GM23248 (cell line): ENCODE results near the gene MSRB3. TPM values are rescaled to one million over a fixed set of nuclear protein-coding genes. Genes with fewer than 3 reads are reported as not detected.
"Not testable (repeated sequence)": the region's sequence is repeated elsewhere in the genome, so short reads cannot be mapped to it uniquely, and the experiment has no call there.

Source experiments
- DNase-seq: peaks from one replicate; pipeline ENCODE4 v3.0.0-alpha.2; 2015
- H2AFZ ChIP-seq: fragments of 200-600 bp; sonication (generic); 2 replicates; pipeline ENCODE4 v1.6.1; 2016; ENCODE audit warnings: antibody characterized with exemption
- H3F3A ChIP-seq: fragments of 200-600 bp; sonication (generic); 2 replicates; pipeline ENCODE4 v1.6.1; 2016; ENCODE audit warnings: mild to moderate bottlenecking, antibody characterized with exemption, mixed run types; ENCODE audit not compliant: insufficient read depth
- H3K27ac ChIP-seq: fragments of 200-600 bp; sonication (generic); 2 replicates; pipeline ENCODE4 v1.5.1; 2016; ENCODE audit warnings: mild to moderate bottlenecking
- H3K27me3 ChIP-seq: fragments of 200-600 bp; sonication (generic); replicated peaks from 2 replicates; pipeline ENCODE4 v1.6.1; 2016; ENCODE audit warnings: mild to moderate bottlenecking; ENCODE audit not compliant: insufficient read depth
- H3K36me3 ChIP-seq: fragments of 200-600 bp; sonication (generic); 2 replicates; pipeline ENCODE4 v1.6.1; 2016; ENCODE audit warnings: low read depth, mild to moderate bottlenecking
- H3K4me1 ChIP-seq: fragments of 200-600 bp; sonication (generic); 2 replicates; pipeline ENCODE4 v1.6.1; 2016; ENCODE audit warnings: mild to moderate bottlenecking; ENCODE audit not compliant: insufficient read depth
- H3K4me2 ChIP-seq: fragments of 200-600 bp; sonication (generic); one replicate; pipeline ENCODE4 v1.6.1; 2016; ENCODE audit warnings: mild to moderate bottlenecking; ENCODE audit not compliant: unreplicated experiment
- H3K4me3 ChIP-seq: fragments of 200-600 bp; sonication (generic); 2 replicates; pipeline ENCODE4 v1.5.1; 2016; ENCODE audit warnings: mild to moderate bottlenecking
- H3K79me2 ChIP-seq: fragments of 200-600 bp; sonication (generic); 2 replicates; pipeline ENCODE4 v1.6.1; 2016; ENCODE audit warnings: mild to moderate bottlenecking; ENCODE audit not compliant: insufficient read depth
- H3K9ac ChIP-seq: fragments of 200-600 bp; sonication (generic); 2 replicates; pipeline ENCODE4 v1.6.1; 2016; ENCODE audit warnings: mild to moderate bottlenecking
- H3K9me2 ChIP-seq: fragments of 200-600 bp; sonication (generic); 2 replicates; pipeline ENCODE4 v1.6.1; 2016; ENCODE audit warnings: mixed run types, mild to moderate bottlenecking, moderate library complexity; ENCODE audit not compliant: insufficient read depth
- H3K9me3 ChIP-seq: fragments of 200-600 bp; sonication (generic); one replicate; pipeline ENCODE4 v1.6.1; 2017; ENCODE audit warnings: low read depth
- H4K20me1 ChIP-seq: fragments of 200-600 bp; sonication (generic); 2 replicates; pipeline ENCODE4 v1.6.0; 2016; ENCODE audit not compliant: insufficient read depth
- EZH2 ChIP-seq: fragments of 200-600 bp; sonication (generic); IDR thresholded peaks from 2 replicates; pipeline ENCODE4 v1.6.1; 2018; ENCODE audit warnings: antibody characterized with exemption, mild to moderate bottlenecking; ENCODE audit not compliant: insufficient read depth, poor library complexity, severe bottlenecking
- EZH2phosphoT487 ChIP-seq: fragments of 200-600 bp; sonication (generic); IDR thresholded peaks from 2 replicates; pipeline ENCODE4 v1.6.1; 2018; ENCODE audit warnings: antibody characterized with exemption, moderate library complexity, mild to moderate bottlenecking, low read depth; ENCODE audit not compliant: insufficient read depth
- WGBS, 2 experiments: methylation state at CpG; one replicate each; pipeline ENCODE4 v1.1.6; 2015 to 2017; ENCODE audit warnings: low lambda C conversion rate in 2 of 2, low coverage in 1 of 2; ENCODE audit errors: missing lambda C conversion rate in 2 of 2; 5-methylcytosine and 5-hydroxymethylcytosine counted together
- in situ Hi-C: fragments of 300-500 bp; cut with MboI; formaldehyde crosslinking; loops from 2 replicates; pipeline ENCODE4 v1.15.0; 2020
- polyA plus RNA-seq: library from polyadenylated mRNA; unstranded; fragments of >200 nt; fragmentation: Nextera tagmentation; extraction: Ambion mirVana; gene quantifications from 2 replicates; pipeline ENCODE4 v1.2.1, GENCODE V29; 2016
- total RNA-seq: library from RNA; depleted of rRNA; stranded (reverse); fragments of >200 nt; shearing (Covaris generic); gene quantifications from 2 replicates; pipeline ENCODE4 v1.2.3, GENCODE V29; 2014

Gene MSRB3
- total and polyA plus RNA-seq, 2 experiments from 2014 or later = 74.1 to 158 TPM

- Histone ChIP-seq H3K27me3 (no peaks in the 10 kb centered on the region), H3K9ac (no peak overlapping the region), H2AFZ (no peak overlapping the region), H3F3A (peaks cover 18% of the 10 kb centered on the region; the same call in 1 of the 2 replicates), H3K4me3 (no peak overlapping the region), H3K36me3 (peaks cover 10% of the 10 kb centered on the region; the same call in 1 of the 2 replicates), H3K4me2 (no peak overlapping the region), H3K27ac (no peak overlapping the region), H3K9me3 (no peaks in the 10 kb centered on the region), H3K9me2 (no peaks in the 10 kb centered on the region), H3K79me2 (no peaks in the 10 kb centered on the region), H3K4me1 (peaks cover 13% of the 10 kb centered on the region; the same call in 1 of the 2 replicates), H4K20me1 (no peaks in the 10 kb centered on the region)
- DNase-seq = no peak
- no peak for TF ChIP-seq EZH2phosphoT487
- no peak for TF ChIP-seq EZH2
- 97 to 98% methylated on average over 2 of the region's 2 CpGs for WGBS, 2 experiments
- in situ Hi-C loops = no loop called here
Measured at GRCh38 chr12:65450625-65451024, 172.1 kb downstream of the MSRB3 start.

GRCh38 chr12:65454115-65454787 lies 175.8 kb downstream of the MSRB3 start:
- in situ Hi-C loops = no loop called here
- 95 to 100% methylated on average over 1 of the region's 1 CpG for WGBS, 2 experiments

GRCh38 chr12:65457341-65457740 lies 178.9 kb downstream of the MSRB3 start:
- H3K27ac ChIP-seq, H3K4me2 ChIP-seq, H3K4me3 ChIP-seq, H3K4me1 ChIP-seq, H3K9me2 ChIP-seq, H4K20me1 ChIP-seq, H3F3A ChIP-seq, H3K9me3 ChIP-seq, H3K79me2 ChIP-seq, H3K9ac ChIP-seq, H3K27me3 ChIP-seq, DNase-seq, in situ Hi-C loops, H2AFZ ChIP-seq: not testable (repeated sequence)
- peaks cover 38% of the 10 kb centered on the region for H3K36me3 ChIP-seq

More at GRCh38 chr12:65454115-65454787, 175.8 kb downstream of the MSRB3 start:
- Histone ChIP-seq H3F3A (peaks cover 9% of the 10 kb centered on the region; the same call in 1 of the 2 replicates), H3K27me3 (no peaks in the 10 kb centered on the region), H3K9me2 (no peaks in the 10 kb centered on the region), H2AFZ (no peak overlapping the region), H3K9me3 (no peaks in the 10 kb centered on the region), H3K79me2 (no peaks in the 10 kb centered on the region), H3K4me3 (no peak overlapping the region), H3K4me2 (no peak overlapping the region), H3K4me1 (peaks cover 12% of the 10 kb centered on the region; the same call in 1 of the 2 replicates), H4K20me1 (no peaks in the 10 kb centered on the region), H3K27ac (no peak overlapping the region), H3K36me3 (peaks cover 32% of the 10 kb centered on the region), H3K9ac (no peak overlapping the region)
- no peak for TF ChIP-seq EZH2phosphoT487
- no peak for TF ChIP-seq EZH2
- no peak for DNase-seq

GRCh38 chr12:65458718-65459117 lies 180.2 kb downstream of the MSRB3 start:
- Histone ChIP-seq H3K36me3 (peaks cover 49% of the 10 kb centered on the region), H3K79me2 (no peaks in the 10 kb centered on the region), H4K20me1 (no peaks in the 10 kb centered on the region), H3K27me3 (no peaks in the 10 kb centered on the region), H2AFZ (no peak overlapping the region), H3K4me3 (no peak overlapping the region), H3K9ac (no peak overlapping the region), H3K4me2 (no peak overlapping the region), H3K9me3 (no peaks in the 10 kb centered on the region), H3K9me2 (no peaks in the 10 kb centered on the region), H3F3A (no peaks in the 10 kb centered on the region), H3K27ac (no peak overlapping the region), H3K4me1 (no peaks in the 10 kb centered on the region)
- in situ Hi-C loops = no loop called here
- 100% methylated on average over 2 of the region's 2 CpGs for whole genome bisulfite sequencing, 2 experiments
- DNase-seq = no peak
- TF ChIP-seq EZH2phosphoT487 (no peak), EZH2 (no peak)

- H3K4me3 ChIP-seq = no peak overlapping the region
- no peak overlapping the region for H2AFZ ChIP-seq
- H3K9ac ChIP-seq = no peak overlapping the region
- H3K4me1 ChIP-seq = peaks cover 3% of the 10 kb centered on the region
- TF ChIP-seq EZH2phosphoT487 (no peak), EZH2 (no peak)
- no peaks in the 10 kb centered on the region for H3K79me2 ChIP-seq
- no peaks in the 10 kb centered on the region for H3K27me3 ChIP-seq
- in situ Hi-C loops = no loop called here
- DNase-seq = no peak
- no peak overlapping the region for H3K27ac ChIP-seq
- H3F3A ChIP-seq = peaks cover 3% of the 10 kb centered on the region
- no peaks in the 10 kb centered on the region for H4K20me1 ChIP-seq
- H3K4me2 ChIP-seq = no peak overlapping the region
- no peaks in the 10 kb centered on the region for H3K9me3 ChIP-seq
- peaks cover 52% of the 10 kb centered on the region for H3K36me3 ChIP-seq
- no peaks in the 10 kb centered on the region for H3K9me2 ChIP-seq
Measured at GRCh38 chr12:65459545-65459944, 181.1 kb downstream of the MSRB3 start.
